Middle frontal gyrus (tissue), 1 donor: ENCODE results near the gene LACC1.

ENCODE experiments used
- DNase-seq: peaks from one replicate; pipeline ENCODE4 v3.0.0-alpha.2; 2015; ENCODE audit warnings: low spot score; ENCODE audit errors: extremely low spot score

LACC1 gene

DNA sequence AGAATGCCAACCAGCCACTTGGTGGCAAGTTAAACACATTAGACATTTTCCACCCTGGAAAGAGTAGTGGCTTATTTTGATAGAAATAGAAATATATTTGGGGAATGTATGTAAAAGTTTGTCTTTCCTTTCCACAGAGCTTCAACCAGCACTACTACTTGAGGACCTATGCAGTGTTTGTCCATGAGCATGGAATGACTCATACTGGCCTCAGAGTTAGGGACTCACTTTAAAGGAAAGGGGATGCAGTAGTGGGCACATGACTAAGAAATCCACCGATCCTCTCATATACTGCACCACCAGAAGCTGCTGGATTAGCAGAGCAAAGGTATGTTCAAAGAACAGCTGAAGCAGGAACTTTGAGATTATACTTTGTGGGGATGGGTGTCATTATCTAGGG, 62.6 kb downstream of the LACC1 start:
- no peak for DNase-seq
